T-cell (primary cell): ENCODE measurements around the gene ZCCHC18. TPM values are rescaled to one million over a fixed set of nuclear protein-coding genes. Genes with fewer than 3 reads are reported as not detected.

ENCODE experiments used
- ATAC-seq, 4 experiments: fragments of 200-7000 bp in 3 of 4; fragments of 150-1000 bp in 1 of 4; cut with Tn5 transposase; replicated peaks in 1 of 4; 1 replicate in 3 of 4; 2 replicates in 1 of 4; pipeline ENCODE4 v1.10.0; 2021; ENCODE audit warnings: moderate library complexity in 3 of 4, mild to moderate bottlenecking in 2 of 4, moderate number of reproducible peaks in 1 of 4
- CTCF ChIA-PET, 2 donors: fragments of 300-600 bp; sonication (Branson Sonifier 250); formaldehyde crosslinking; loops; one replicate each; lab custom pipeline; 2022; ENCODE audit warnings: antibody characterized with exemption in 2 of 2; lab: Charles Lee
- POLR2A ChIA-PET, 2 donors: fragments of 300-600 bp; sonication (Branson Sonifier 250); formaldehyde crosslinking; loops; one replicate each; lab custom pipeline; 2022; ENCODE audit warnings: antibody characterized with exemption in 2 of 2; lab: Charles Lee
- DNase-seq, 35 experiments: peaks; one replicate each; pipeline versions ENCODE4 v3.0.0 to v3.0.0-alpha.2; 2013 to 2023
- H3K27ac ChIP-seq: one replicate; pipeline ENCODE4 v1.5.1; 2013; ENCODE audit warnings: low read length
- H3K27me3 ChIP-seq, 2 experiments: replicated peaks in 1 of 2; 1 replicate in 1 of 2; 2 replicates in 1 of 2; pipeline versions ENCODE4 v1.6.1 to v1.7.0; 2013; ENCODE audit warnings: low read length in 1 of 2, mixed read lengths in 1 of 2; ENCODE audit not compliant: control insufficient read depth in 2 of 2, insufficient read depth in 2 of 2; ENCODE audit errors: extremely low read depth in 1 of 2
- H3K36me3 ChIP-seq, 2 donors: 1 replicate in 1 of 2; 2 replicates in 1 of 2; pipeline versions ENCODE4 v1.6.1 to v1.7.0; 2013; ENCODE audit warnings: low read length in 1 of 2; ENCODE audit not compliant: control insufficient read depth in 2 of 2, insufficient read depth in 1 of 2; ENCODE audit errors: extremely low read depth in 1 of 2
- H3K4me1 ChIP-seq, 2 experiments: 1 replicate in 1 of 2; 2 replicates in 1 of 2; pipeline versions ENCODE4 v1.6.1 to v1.7.0; 2013; ENCODE audit warnings: low read length in 2 of 2, mixed read lengths in 1 of 2; ENCODE audit not compliant: insufficient read depth in 2 of 2, control insufficient read depth in 1 of 2; ENCODE audit errors: extremely low read depth in 1 of 2
- H3K4me3 ChIP-seq, 2 donors: 1 replicate in 1 of 2; 2 replicates in 1 of 2; pipeline versions ENCODE4 v1.5.1 to v1.7.0; 2013; ENCODE audit warnings: mild to moderate bottlenecking in 2 of 2, low read length in 1 of 2, moderate library complexity in 1 of 2; ENCODE audit not compliant: control insufficient read depth in 1 of 2; ENCODE audit errors: extremely low read depth in 1 of 2
- H3K9me3 ChIP-seq: 2 replicates; pipeline ENCODE4 v1.7.0; 2013
- H3K27ac Mint-ChIP-seq, 2 donors: one replicate each; pipeline ENCODE4 v1.8.0; 2020 to 2021; ENCODE audit warnings: mild to moderate bottlenecking in 2 of 2, mixed read lengths in 2 of 2
- H3K27me3 Mint-ChIP-seq, 2 donors: one replicate each; pipeline ENCODE4 v1.8.0; 2021 to 2022; ENCODE audit warnings: mixed read lengths in 2 of 2
- H3K36me3 Mint-ChIP-seq: one replicate; pipeline ENCODE4 v1.8.0; 2021; ENCODE audit warnings: mixed read lengths
- H3K4me1 Mint-ChIP-seq, 3 donors: one replicate each; pipeline ENCODE4 v1.8.0; 2020 to 2022; ENCODE audit warnings: mixed read lengths in 3 of 3, mild to moderate bottlenecking in 1 of 3
- H3K4me3 Mint-ChIP-seq, 3 donors: one replicate each; pipeline ENCODE4 v1.8.0; 2020 to 2022; ENCODE audit warnings: mild to moderate bottlenecking in 3 of 3, mixed read lengths in 3 of 3, moderate library complexity in 3 of 3
- H3K9me3 Mint-ChIP-seq, 3 donors: one replicate each; pipeline ENCODE4 v1.8.0; 2020 to 2022; ENCODE audit warnings: mixed read lengths in 3 of 3
- WGBS: methylation state at CpG from one replicate; pipeline ENCODE4 v1.1.5; 2013; ENCODE audit warnings: missing lambda C conversion rate; ENCODE audit not compliant: insufficient coverage; 5-methylcytosine and 5-hydroxymethylcytosine counted together
- total RNA-seq, 35 experiments: library from RNA in 6 of 35; stranded (reverse) in 6 of 35; fragments of 120-200 nt in 1 of 35; gene quantifications; one replicate each; pipeline versions ENCODE4 v1.2.1 to v1.2.4 and lab custom pipeline; 2013 to 2026

Gene ZCCHC18
- total RNA-seq, 5 donors from 2014 or later (not counting 1 experiment from before 2014, with no cell fraction given) = 2.7 to 18.4 (median 10.3) TPM

DNA sequence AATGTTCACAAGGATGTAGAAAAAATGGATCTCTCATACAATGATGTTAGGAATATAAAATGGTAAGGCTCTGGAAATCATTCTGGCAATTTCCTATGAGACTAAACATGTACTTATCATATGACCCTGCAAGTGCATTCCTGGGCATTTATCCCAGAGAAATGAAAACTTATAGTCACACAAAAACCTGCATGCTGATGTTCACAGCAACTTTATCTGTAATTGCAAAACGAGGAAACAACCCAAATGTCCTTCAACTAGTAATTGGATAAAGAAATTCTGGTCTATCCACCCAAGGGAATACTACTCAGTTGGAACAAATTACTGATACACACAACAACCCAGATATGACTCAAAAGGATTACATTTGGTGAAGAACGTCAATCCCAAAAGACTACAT, 14.5 kb downstream of the ZCCHC18 start:
- H3K4me1 ChIP-seq = peaks cover 10 to 12% of the 10 kb centered on the region in 2 experiments
- peaks cover 0 to 12% of the 10 kb centered on the region in 2 donors for H3K36me3 ChIP-seq
- no CpG with 5 or more reads among the region's 2 CpGs for WGBS
- H3K36me3 Mint-ChIP-seq = peaks cover 10% of the 10 kb centered on the region
- ATAC-seq (no peak), DNase-seq (no peak)
- H3K9me3 ChIP-seq = no peaks in the 10 kb centered on the region
- no peak overlapping the region for H3K4me3 ChIP-seq
- H3K27ac ChIP-seq = no peak overlapping the region
- peaks cover 0 to 15% of the 10 kb centered on the region in 2 donors for H3K27me3 Mint-ChIP-seq
- ChIA-PET CTCF (no interaction called here), POLR2A (no interaction called here)
- H3K9me3 Mint-ChIP-seq = no peaks in the 10 kb centered on the region
- peaks cover 14 to 35% (median 16%) of the 10 kb centered on the region in 3 donors for H3K4me1 Mint-ChIP-seq
- H3K27me3 ChIP-seq = no peaks in the 10 kb centered on the region
- H3K27ac Mint-ChIP-seq = no peak overlapping the region
- no peak overlapping the region for H3K4me3 Mint-ChIP-seq

DNA sequence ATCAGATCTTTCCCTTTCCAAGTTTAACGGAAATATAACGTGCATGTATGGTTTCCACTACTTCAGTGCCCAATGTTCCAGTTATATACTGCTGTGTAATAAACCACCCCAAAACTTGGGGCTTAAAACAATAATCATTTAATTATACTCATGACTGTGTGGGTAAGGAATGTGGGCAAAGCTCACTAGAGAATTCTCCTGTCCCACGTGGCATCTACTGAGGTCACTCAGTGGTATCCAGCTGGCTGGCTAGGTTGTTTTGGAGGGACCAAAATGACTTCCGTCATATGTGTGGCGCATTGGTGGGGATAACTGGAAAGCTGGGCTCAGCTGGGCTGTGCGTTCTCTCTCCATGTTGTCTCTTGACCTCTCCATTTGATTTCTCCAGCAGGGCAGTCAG, 18.5 kb downstream of the ZCCHC18 start:
- no peak overlapping the region for H3K27ac Mint-ChIP-seq
- CTCF ChIA-PET = no interaction called here

DNA sequence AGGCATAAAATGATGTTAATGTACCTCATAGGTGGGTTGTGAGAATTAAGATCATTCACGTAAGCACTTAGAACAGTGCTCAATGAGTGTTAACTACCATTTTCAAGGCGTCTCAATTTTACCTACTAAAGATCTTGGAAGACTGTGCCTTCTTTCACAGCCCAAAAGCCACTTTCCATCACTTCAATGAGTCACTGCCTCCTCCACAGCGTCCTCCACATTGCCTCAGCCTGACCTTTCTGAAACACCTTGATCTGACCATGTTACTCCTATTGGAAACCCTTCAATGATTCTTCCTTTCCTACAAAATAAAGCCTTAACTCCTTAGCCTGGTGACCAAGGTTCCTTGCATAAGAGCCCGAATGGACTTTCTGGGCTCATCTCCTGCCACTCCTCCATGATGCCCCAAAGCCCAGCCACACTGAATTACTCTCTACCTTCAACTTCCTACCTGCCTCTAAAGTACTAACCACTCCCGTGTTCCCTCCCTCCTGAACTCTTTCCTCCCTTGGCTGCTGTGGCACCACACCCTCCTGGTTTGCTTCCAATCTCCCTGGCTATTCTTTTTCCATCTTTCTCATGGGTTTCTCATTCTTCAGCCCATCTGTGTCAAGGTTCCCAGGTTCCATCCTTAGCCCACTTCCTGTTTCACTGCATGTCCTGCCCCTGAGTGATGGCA, 22.4 kb downstream of the ZCCHC18 start:
- WGBS = 80% methylated on average over 1 of the region's 5 CpGs

More for the DNA sequence above, 18.5 kb downstream of the ZCCHC18 start:
- peaks cover 0 to 10% of the 10 kb centered on the region in 2 experiments for H3K4me1 ChIP-seq
- WGBS = no CpG with 5 or more reads among the region's 6 CpGs
- H3K27me3 ChIP-seq = no peaks in the 10 kb centered on the region
- ATAC-seq (no peak), DNase-seq (no peak)
- H3K9me3 ChIP-seq = no peaks in the 10 kb centered on the region
- no peak overlapping the region for H3K27ac ChIP-seq
- no peak overlapping the region for H3K4me3 ChIP-seq
- peaks cover 0 to 23% of the 10 kb centered on the region in 2 donors for H3K27me3 Mint-ChIP-seq
- POLR2A ChIA-PET = no interaction called here
- H3K4me1 Mint-ChIP-seq = peaks cover 7 to 24% (median 15%) of the 10 kb centered on the region in 3 donors
- H3K9me3 Mint-ChIP-seq = no peaks in the 10 kb centered on the region
- H3K36me3 ChIP-seq = peaks cover 0 to 10% of the 10 kb centered on the region in 2 donors
- H3K4me3 Mint-ChIP-seq = no peak overlapping the region
- H3K36me3 Mint-ChIP-seq = peaks cover 10% of the 10 kb centered on the region

DNA sequence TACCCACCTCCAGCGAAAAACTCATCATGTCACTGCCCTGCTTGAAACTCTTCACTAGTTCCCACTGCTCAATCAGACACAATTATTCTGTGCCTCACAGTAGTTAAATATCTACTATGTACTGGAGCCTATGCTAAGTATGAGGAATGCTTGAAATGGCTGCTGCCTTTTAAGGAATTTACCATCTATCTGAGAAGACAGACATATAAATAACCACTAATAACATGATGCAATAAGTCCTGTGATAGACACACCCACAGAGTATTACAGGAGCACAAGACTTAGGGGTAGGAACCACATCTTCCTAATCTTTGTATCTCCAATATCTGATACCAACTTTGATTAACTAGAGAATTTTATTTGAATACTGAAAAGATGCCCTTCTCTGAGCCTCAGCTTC, 23.4 kb downstream of the ZCCHC18 start:
- peaks cover 0 to 15% of the 10 kb centered on the region in 2 experiments for H3K4me1 ChIP-seq
- no peak for ATAC-seq
- Mint-ChIP-seq H3K27me3 (peaks cover 0 to 19% of the 10 kb centered on the region in 2 donors), H3K9me3 (no peaks in the 10 kb centered on the region), H3K36me3 (peaks cover 1% of the 10 kb centered on the region), H3K27ac (peak overlapping the region in 1 of 2 donors; percentile 4), H3K4me3 (no peak overlapping the region), H3K4me1 (peaks cover 14 to 25% (median 20%) of the 10 kb centered on the region in 3 donors)
- no peak for DNase-seq
- no peak overlapping the region for H3K27ac ChIP-seq
- ChIA-PET POLR2A (no interaction called here), CTCF (interaction anchor here (0.5 to 4.1 kb wide), 10 partner anchors 13 to 196 kb away, joined by 3 to 18 read pairs (median 4); partner anchors contain the start of genes SLC25A53 (in 1 of the 2) and ZCCHC18 (in 1 of the 2))
- H3K27me3 ChIP-seq = no peaks in the 10 kb centered on the region
- H3K9me3 ChIP-seq = no peaks in the 10 kb centered on the region
- no peak overlapping the region for H3K4me3 ChIP-seq
- peaks cover 0 to 4% of the 10 kb centered on the region in 2 donors for H3K36me3 ChIP-seq
- no CpG with 5 or more reads among the region's 1 CpG for WGBS

More for the DNA sequence above, 22.4 kb downstream of the ZCCHC18 start:
- Histone ChIP-seq H3K27me3 (no peaks in the 10 kb centered on the region), H3K4me1 (peaks cover 0 to 15% of the 10 kb centered on the region in 2 experiments), H3K27ac (no peak overlapping the region), H3K36me3 (peaks cover 0 to 12% of the 10 kb centered on the region in 2 donors), H3K9me3 (no peaks in the 10 kb centered on the region), H3K4me3 (no peak overlapping the region)
- Mint-ChIP-seq H3K27me3 (peaks cover 0 to 19% of the 10 kb centered on the region in 2 donors), H3K4me3 (no peak overlapping the region), H3K27ac (peak overlapping the region in 1 of 2 donors; percentile 55), H3K9me3 (no peaks in the 10 kb centered on the region), H3K4me1 (peaks cover 14 to 25% (median 20%) of the 10 kb centered on the region in 3 donors), H3K36me3 (peaks cover 5% of the 10 kb centered on the region)
- ChIA-PET POLR2A (no interaction called here), CTCF (no interaction called here)
- no peak for DNase-seq
- ATAC-seq = no peak

DNA sequence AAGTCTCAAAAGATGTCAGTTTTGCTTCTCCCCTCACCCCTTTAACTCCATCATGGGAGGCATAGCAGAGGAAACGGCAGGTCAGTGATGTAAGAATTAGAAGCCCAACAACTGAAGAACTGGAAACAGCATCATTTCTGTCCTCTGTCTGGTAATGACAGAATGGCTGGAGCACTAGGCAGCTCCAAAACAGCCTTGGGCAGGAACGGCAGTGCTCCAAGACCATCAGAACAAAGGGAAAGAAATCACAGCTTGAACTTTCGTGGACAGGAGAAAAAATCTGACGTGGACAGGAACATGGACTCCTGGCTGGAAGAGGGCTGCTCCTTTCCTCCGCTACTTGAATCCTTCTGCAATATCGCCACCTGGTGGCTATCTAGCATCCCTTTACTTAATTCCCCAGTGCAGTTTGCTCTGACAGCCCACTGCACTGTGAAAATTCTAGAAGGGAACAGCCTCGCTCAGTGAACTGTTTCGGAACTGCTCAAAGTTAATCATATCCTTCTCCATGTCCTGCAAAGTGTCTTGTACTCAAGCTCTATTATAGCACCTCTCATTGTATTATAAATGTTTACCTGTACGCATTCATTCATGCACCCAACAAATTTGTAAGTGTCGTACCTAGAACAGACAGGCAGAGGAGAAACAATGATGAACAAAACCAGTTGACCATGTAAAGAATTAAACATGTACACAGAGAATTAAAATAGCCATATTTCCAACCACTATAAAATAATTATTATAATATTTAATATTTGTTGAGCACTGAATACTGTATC, 24.1 kb downstream of the ZCCHC18 start:
- Histone ChIP-seq H3K27me3 (no peaks in the 10 kb centered on the region), H3K9me3 (no peaks in the 10 kb centered on the region), H3K4me3 (no peak overlapping the region), H3K4me1 (peaks cover 0 to 15% of the 10 kb centered on the region in 2 experiments), H3K27ac (no peak overlapping the region), H3K36me3 (peaks cover 0 to 2% of the 10 kb centered on the region in 2 donors)
- H3K27ac Mint-ChIP-seq = no peak overlapping the region
- H3K36me3 Mint-ChIP-seq = no peaks in the 10 kb centered on the region
- ATAC-seq (peak in 3 of 4 experiments; percentile 58 to 81 (median 72)), DNase-seq (peak in 30 of 35 experiments; percentile 15 to 82 (median 39))
- ChIA-PET POLR2A (no interaction called here), CTCF (interaction anchor here (0.6 to 4.1 kb wide), 9 partner anchors 13 to 38 kb away, joined by 3 to 18 read pairs (median 4); partner anchors contain the start of genes SLC25A53 (in 1 of the 2) and ZCCHC18 (in 1 of the 2))
- no peaks in the 10 kb centered on the region for H3K9me3 Mint-ChIP-seq
- peaks cover 0 to 19% of the 10 kb centered on the region in 2 donors for H3K27me3 Mint-ChIP-seq
- no peak overlapping the region for H3K4me3 Mint-ChIP-seq
- WGBS = 3% methylated on average over 5 of the region's 10 CpGs
- H3K4me1 Mint-ChIP-seq = peaks cover 14 to 25% (median 20%) of the 10 kb centered on the region in 3 donors

- no peaks in the 10 kb centered on the region for H3K9me3 Mint-ChIP-seq
- H3K4me1 Mint-ChIP-seq = peaks cover 18 to 30% (median 26%) of the 10 kb centered on the region in 3 donors
- Histone ChIP-seq H3K4me3 (no peak overlapping the region), H3K27me3 (no peaks in the 10 kb centered on the region), H3K27ac (no peak overlapping the region), H3K9me3 (no peaks in the 10 kb centered on the region), H3K36me3 (peaks cover 0 to 2% of the 10 kb centered on the region in 2 donors), H3K4me1 (peaks cover 0 to 15% of the 10 kb centered on the region in 2 experiments)
- ATAC-seq = peak in 1 of 4 experiments; percentile 66
- ChIA-PET POLR2A (no interaction called here), CTCF (interaction anchor here (0.7 to 4.1 kb wide), 6 partner anchors 9 to 293 kb away, joined by 3 to 18 read pairs (median 6); partner anchors contain the start of gene SLC25A53 (in 1 of the 2))
- H3K27me3 Mint-ChIP-seq = peaks cover 0 to 14% of the 10 kb centered on the region in 2 donors
- DNase-seq = peak in 1 of 35 experiments; percentile 26
- no peak overlapping the region for H3K27ac Mint-ChIP-seq
- 80% methylated on average over 1 of the region's 3 CpGs for WGBS
- no peak overlapping the region for H3K4me3 Mint-ChIP-seq
- no peaks in the 10 kb centered on the region for H3K36me3 Mint-ChIP-seq
These were observed 25.2 kb downstream of the ZCCHC18 start for GRCh38 chrX:104137496-104137895.
